Fibroblast of villous mesenchyme (primary cell): ENCODE data around the gene DNAH6. TPM values are rescaled to one million over a fixed set of nuclear protein-coding genes. Genes with fewer than 3 reads are reported as not detected.

Experiments
- DNase-seq: peaks from one replicate; pipeline ENCODE4 v3.0.0-alpha.2; 2010; ENCODE audit warnings: low read depth
- H3K4me3 ChIP-seq: 2 replicates; pipeline ENCODE4 v1.5.1; 2011; ENCODE audit warnings: low read depth, mild to moderate bottlenecking, low read length
- CTCF ChIP-seq: IDR thresholded peaks from 2 replicates; pipeline ENCODE4 v1.5.1; 2012; ENCODE audit warnings: low read depth, mild to moderate bottlenecking, low read length; ENCODE audit not compliant: insufficient read depth
- total RNA-seq: library from RNA; depleted of rRNA; stranded (reverse); fragments of >200 nt; gene quantifications from 2 replicates; pipeline ENCODE4 v1.2.3, GENCODE V29; 2012

Gene DNAH6
- total RNA-seq, 1 donor, result under 0.01 TPM

- H3K4me3 ChIP-seq, result no peak overlapping the region
- DNase-seq, result no peak
These were observed 197.1 kb downstream of the DNAH6 start for GRCh38 chr2:84713441-84713840.

GRCh38 chr2:84716564-84716963 is 200.3 kb downstream of the DNAH6 start:
- H3K4me3 ChIP-seq, result no peak overlapping the region
- TF ChIP-seq CTCF, result no peak
- no peak for DNase-seq

More at GRCh38 chr2:84713441-84713840, 197.1 kb downstream of the DNAH6 start:
- TF ChIP-seq CTCF, result no peak

GRCh38 chr2:84717302-84717701 is 201.0 kb downstream of the DNAH6 start:
- TF ChIP-seq CTCF, result no peak
- H3K4me3 ChIP-seq, result no peak overlapping the region
- DNase-seq, result no peak

GRCh38 chr2:84719434-84719833 is 203.1 kb downstream of the DNAH6 start:
- no peak overlapping the region for H3K4me3 ChIP-seq
- DNase-seq, result no peak
- TF ChIP-seq CTCF, result no peak

- H3K4me3 ChIP-seq, result no peak overlapping the region
- TF ChIP-seq CTCF, result no peak
- DNase-seq, result no peak
These were observed 207.5 kb downstream of the DNAH6 start for GRCh38 chr2:84723831-84724230.

GRCh38 chr2:84725717-84726116 is 209.4 kb downstream of the DNAH6 start:
- TF ChIP-seq CTCF, result no peak

GRCh38 chr2:84727315-84727714 is 211.0 kb downstream of the DNAH6 start:
- no peak overlapping the region for H3K4me3 ChIP-seq
- no peak for TF ChIP-seq CTCF
- DNase-seq, result no peak

More at GRCh38 chr2:84725717-84726116, 209.4 kb downstream of the DNAH6 start:
- no peak overlapping the region for H3K4me3 ChIP-seq
- no peak for DNase-seq
